ENCODE results near the gene SERPINB2. TPM values are rescaled to one million over a fixed set of nuclear protein-coding genes. Genes with fewer than 3 reads are reported as not detected.
A peak's percentile ranks its signal among the peaks of the same experiment; 100 is the strongest.

Gene SERPINB2
- total and polyA plus RNA-seq, 10 of the 15 experiments (the other 5 are each of a cell fraction or from before 2014, with no cell fraction given): 9.6 to 25.3 (median 14.0) TPM

DNA sequence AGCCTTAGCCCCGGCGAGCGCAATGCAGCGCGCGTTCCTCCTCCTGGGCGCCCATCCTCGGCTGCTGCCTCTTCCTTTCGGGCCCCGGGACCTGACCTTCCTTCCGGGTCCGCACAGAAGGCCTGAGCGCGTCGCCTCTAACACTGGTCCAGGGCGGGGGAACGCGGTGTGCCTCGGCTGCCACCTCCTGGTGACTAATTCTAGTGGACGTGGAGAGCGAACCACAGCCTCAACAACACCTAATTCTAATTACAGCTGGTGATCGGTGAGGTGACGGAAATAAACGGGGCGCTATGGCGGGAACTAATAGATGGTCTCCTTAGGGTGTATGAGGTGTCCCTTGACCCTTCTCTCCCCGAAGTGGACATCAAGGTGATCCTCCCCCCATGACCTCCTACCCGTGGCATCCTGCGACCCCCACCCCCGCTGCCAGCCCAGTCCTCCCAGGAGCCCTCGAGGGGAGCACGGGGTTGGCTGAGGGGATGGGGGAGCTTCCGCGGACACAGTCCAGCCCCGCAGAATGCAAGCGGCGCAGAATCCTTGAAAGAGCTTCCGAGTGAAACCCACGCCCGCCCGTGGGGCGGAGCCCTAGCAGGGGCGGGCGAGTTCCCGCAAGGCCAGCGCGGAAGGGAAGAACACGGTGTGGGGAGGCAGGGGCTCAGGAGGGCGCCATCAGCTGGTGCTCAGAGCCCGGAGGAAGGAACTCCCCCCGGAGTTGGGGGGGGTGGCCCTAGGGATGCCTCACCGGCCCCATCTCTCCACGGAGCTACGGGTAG is 48.8 kb downstream of the SERPINB2 start (continued):
- TF ChIP-seq, protein P1, sequence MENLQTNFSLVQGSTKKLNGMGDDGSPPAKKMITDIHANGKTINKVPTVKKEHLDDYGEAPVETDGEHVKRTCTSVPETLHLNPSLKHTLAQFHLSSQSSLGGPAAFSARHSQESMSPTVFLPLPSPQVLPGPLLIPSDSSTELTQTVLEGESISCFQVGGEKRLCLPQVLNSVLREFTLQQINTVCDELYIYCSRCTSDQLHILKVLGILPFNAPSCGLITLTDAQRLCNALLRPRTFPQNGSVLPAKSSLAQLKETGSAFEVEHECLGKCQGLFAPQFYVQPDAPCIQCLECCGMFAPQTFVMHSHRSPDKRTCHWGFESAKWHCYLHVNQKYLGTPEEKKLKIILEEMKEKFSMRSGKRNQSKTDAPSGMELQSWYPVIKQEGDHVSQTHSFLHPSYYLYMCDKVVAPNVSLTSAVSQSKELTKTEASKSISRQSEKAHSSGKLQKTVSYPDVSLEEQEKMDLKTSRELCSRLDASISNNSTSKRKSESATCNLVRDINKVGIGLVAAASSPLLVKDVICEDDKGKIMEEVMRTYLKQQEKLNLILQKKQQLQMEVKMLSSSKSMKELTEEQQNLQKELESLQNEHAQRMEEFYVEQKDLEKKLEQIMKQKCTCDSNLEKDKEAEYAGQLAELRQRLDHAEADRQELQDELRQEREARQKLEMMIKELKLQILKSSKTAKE (IDR thresholded peaks at IDR 0.05; ENCODE audit: low read depth, poor library complexity, severe bottlenecking): no peak
- TF ChIP-seq, protein P2, sequence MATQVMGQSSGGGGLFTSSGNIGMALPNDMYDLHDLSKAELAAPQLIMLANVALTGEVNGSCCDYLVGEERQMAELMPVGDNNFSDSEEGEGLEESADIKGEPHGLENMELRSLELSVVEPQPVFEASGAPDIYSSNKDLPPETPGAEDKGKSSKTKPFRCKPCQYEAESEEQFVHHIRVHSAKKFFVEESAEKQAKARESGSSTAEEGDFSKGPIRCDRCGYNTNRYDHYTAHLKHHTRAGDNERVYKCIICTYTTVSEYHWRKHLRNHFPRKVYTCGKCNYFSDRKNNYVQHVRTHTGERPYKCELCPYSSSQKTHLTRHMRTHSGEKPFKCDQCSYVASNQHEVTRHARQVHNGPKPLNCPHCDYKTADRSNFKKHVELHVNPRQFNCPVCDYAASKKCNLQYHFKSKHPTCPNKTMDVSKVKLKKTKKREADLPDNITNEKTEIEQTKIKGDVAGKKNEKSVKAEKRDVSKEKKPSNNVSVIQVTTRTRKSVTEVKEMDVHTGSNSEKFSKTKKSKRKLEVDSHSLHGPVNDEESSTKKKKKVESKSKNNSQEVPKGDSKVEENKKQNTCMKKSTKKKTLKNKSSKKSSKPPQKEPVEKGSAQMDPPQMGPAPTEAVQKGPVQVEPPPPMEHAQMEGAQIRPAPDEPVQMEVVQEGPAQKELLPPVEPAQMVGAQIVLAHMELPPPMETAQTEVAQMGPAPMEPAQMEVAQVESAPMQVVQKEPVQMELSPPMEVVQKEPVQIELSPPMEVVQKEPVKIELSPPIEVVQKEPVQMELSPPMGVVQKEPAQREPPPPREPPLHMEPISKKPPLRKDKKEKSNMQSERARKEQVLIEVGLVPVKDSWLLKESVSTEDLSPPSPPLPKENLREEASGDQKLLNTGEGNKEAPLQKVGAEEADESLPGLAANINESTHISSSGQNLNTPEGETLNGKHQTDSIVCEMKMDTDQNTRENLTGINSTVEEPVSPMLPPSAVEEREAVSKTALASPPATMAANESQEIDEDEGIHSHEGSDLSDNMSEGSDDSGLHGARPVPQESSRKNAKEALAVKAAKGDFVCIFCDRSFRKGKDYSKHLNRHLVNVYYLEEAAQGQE (IDR thresholded peaks at IDR 0.05; ENCODE audit: low read depth, low read length): no peak
- TF ChIP-seq FOXM1 (IDR thresholded peaks at IDR 0.05; ENCODE audit: low read depth, low read length): peak; percentile 46; the same call in 1 of the 2 replicates
- TF ChIP-seq, protein P3, sequence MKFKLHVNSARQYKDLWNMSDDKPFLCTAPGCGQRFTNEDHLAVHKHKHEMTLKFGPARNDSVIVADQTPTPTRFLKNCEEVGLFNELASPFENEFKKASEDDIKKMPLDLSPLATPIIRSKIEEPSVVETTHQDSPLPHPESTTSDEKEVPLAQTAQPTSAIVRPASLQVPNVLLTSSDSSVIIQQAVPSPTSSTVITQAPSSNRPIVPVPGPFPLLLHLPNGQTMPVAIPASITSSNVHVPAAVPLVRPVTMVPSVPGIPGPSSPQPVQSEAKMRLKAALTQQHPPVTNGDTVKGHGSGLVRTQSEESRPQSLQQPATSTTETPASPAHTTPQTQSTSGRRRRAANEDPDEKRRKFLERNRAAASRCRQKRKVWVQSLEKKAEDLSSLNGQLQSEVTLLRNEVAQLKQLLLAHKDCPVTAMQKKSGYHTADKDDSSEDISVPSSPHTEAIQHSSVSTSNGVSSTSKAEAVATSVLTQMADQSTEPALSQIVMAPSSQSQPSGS (IDR thresholded peaks at IDR 0.05; ENCODE audit: low read length): no peak
- peak; percentile 43; the same call in 1 of the 2 replicates for TF ChIP-seq MTA2 (IDR thresholded peaks at IDR 0.05; ENCODE audit: low read depth)
- no peak for TF ChIP-seq SUPT20H (IDR thresholded peaks at IDR 0.05; ENCODE audit: borderline replicate concordance, control insufficient read depth, low read depth, low read length)
- peak; percentile 79; the same call in 1 of the 2 replicates for TF ChIP-seq RB1 (IDR thresholded peaks at IDR 0.05; ENCODE audit: borderline replicate concordance)
- no peak for TF ChIP-seq LARP7 (IDR thresholded peaks at IDR 0.05)
- TF ChIP-seq SRF (IDR thresholded peaks at IDR 0.05; ENCODE audit: low read depth in 2 of 2, low read length in 2 of 2): no peak
- TF ChIP-seq FOS (IDR thresholded peaks at IDR 0.05; ENCODE audit: borderline replicate concordance, extremely low read depth, insufficient read length): no peak
- TF ChIP-seq NBN (IDR thresholded peaks at IDR 0.05): peak; percentile 56; the same call in 1 of the 2 replicates
- no peak for TF ChIP-seq STAT1 (conservative IDR thresholded peaks at IDR 0.05)
- no peak for TF ChIP-seq NFIC (IDR thresholded peaks at IDR 0.05; ENCODE audit: low read depth, low read length)
- peak in 1 of 2 experiments; percentile 31; a peak in 1 of 4 replicates for TF ChIP-seq BHLHE40 (IDR thresholded peaks at IDR 0.05; ENCODE audit: borderline replicate concordance in 1 of 2, low read depth in 2 of 2, low read length in 1 of 2)
- TF ChIP-seq, protein P4, sequence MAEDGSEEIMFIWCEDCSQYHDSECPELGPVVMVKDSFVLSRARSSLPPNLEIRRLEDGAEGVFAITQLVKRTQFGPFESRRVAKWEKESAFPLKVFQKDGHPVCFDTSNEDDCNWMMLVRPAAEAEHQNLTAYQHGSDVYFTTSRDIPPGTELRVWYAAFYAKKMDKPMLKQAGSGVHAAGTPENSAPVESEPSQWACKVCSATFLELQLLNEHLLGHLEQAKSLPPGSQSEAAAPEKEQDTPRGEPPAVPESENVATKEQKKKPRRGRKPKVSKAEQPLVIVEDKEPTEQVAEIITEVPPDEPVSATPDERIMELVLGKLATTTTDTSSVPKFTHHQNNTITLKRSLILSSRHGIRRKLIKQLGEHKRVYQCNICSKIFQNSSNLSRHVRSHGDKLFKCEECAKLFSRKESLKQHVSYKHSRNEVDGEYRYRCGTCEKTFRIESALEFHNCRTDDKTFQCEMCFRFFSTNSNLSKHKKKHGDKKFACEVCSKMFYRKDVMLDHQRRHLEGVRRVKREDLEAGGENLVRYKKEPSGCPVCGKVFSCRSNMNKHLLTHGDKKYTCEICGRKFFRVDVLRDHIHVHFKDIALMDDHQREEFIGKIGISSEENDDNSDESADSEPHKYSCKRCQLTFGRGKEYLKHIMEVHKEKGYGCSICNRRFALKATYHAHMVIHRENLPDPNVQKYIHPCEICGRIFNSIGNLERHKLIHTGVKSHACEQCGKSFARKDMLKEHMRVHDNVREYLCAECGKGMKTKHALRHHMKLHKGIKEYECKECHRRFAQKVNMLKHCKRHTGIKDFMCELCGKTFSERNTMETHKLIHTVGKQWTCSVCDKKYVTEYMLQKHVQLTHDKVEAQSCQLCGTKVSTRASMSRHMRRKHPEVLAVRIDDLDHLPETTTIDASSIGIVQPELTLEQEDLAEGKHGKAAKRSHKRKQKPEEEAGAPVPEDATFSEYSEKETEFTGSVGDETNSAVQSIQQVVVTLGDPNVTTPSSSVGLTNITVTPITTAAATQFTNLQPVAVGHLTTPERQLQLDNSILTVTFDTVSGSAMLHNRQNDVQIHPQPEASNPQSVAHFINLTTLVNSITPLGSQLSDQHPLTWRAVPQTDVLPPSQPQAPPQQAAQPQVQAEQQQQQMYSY (CRISPR knock-in tag; IDR thresholded peaks at IDR 0.05): no peak
- no peak for TF ChIP-seq CBX3 (IDR thresholded peaks at IDR 0.05; ENCODE audit: borderline replicate concordance, low read depth)
- peak; percentile 48; the same call in 1 of the 2 replicates for TF ChIP-seq IKZF1 (conservative IDR thresholded peaks at IDR 0.05)
- TF ChIP-seq RCOR1 (conservative IDR thresholded peaks at IDR 0.05; ENCODE audit: low read depth, low read length): no peak
- TF ChIP-seq RAD51 (IDR thresholded peaks at IDR 0.05): no peak

Measured in GM12878 (cell line).